ENCODE results near the gene ENTPD6. TPM values are rescaled to one million over a fixed set of nuclear protein-coding genes. Genes with fewer than 3 reads are reported as not detected.
"Not testable (repeated sequence)": the region's sequence is repeated elsewhere in the genome, so short reads cannot be mapped to it uniquely, and the experiment has no call there.

The ENTPD6 gene
- total RNA-seq, 3 donors from 2014 or later (not counting 1 experiment from before 2014, with no cell fraction given): 36.4 to 43.1 (median 41.4) TPM

DNA sequence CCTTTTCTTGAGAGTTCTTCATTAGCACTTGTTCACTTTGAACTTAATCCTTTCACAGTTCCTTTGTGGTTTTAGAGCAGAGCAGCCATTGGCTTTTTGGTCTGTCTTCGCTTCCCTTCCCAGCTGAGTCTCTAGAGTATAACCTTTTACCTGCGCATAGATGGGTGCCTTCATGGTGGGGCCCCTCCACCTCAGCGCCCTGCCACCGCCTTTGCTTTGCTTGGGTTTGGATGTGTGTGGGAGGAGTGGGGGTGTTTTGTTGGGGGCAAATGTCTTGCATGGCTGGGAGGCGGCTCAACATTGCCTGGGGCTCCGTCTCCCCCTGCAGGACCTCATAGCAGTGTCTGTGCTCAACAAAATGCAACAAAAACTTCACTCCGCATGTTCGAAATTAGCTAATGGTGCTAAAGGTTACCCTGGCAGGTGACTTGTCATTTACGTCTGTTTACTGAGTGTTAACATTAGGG, 64.3 kb downstream of the ENTPD6 start:
- TF ChIP-seq, protein P1, sequence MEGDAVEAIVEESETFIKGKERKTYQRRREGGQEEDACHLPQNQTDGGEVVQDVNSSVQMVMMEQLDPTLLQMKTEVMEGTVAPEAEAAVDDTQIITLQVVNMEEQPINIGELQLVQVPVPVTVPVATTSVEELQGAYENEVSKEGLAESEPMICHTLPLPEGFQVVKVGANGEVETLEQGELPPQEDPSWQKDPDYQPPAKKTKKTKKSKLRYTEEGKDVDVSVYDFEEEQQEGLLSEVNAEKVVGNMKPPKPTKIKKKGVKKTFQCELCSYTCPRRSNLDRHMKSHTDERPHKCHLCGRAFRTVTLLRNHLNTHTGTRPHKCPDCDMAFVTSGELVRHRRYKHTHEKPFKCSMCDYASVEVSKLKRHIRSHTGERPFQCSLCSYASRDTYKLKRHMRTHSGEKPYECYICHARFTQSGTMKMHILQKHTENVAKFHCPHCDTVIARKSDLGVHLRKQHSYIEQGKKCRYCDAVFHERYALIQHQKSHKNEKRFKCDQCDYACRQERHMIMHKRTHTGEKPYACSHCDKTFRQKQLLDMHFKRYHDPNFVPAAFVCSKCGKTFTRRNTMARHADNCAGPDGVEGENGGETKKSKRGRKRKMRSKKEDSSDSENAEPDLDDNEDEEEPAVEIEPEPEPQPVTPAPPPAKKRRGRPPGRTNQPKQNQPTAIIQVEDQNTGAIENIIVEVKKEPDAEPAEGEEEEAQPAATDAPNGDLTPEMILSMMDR (IDR thresholded peaks at IDR 0.05): no peak
- Histone ChIP-seq H3K9me3 (ENCODE audit: control insufficient read depth, insufficient read depth, low read length) (no peaks in the 10 kb centered on the region), H3K27me3 (ENCODE audit: control insufficient read depth, insufficient read depth, low read length) (no peaks in the 10 kb centered on the region), H3K4me3 (ENCODE audit: low read length) (no peak overlapping the region), H3K4me1 (ENCODE audit: control insufficient read depth, insufficient read depth, low read length) (no peaks in the 10 kb centered on the region), H3K27ac (ENCODE audit: low read length) (no peak overlapping the region), H3K36me3 (ENCODE audit: control insufficient read depth, insufficient read depth, low read length) (peaks cover 6% of the 10 kb centered on the region)
- WGBS (ENCODE audit: insufficient coverage): 95% methylated on average over 9 of the region's 9 CpGs
- Mint-ChIP-seq H3K27ac (no peak overlapping the region), H3K9me3 (no peaks in the 10 kb centered on the region), H3K4me3 (no peak overlapping the region), H3K4me1 (peaks cover 0 to 15% of the 10 kb centered on the region in 2 donors), H3K27me3 (ENCODE audit: low read depth in 2 of 2) (no peaks in the 10 kb centered on the region), H3K36me3 (no peaks in the 10 kb centered on the region)
- intact Hi-C loops (cut with micrococcal nuclease): no loop called here
- DNase-seq (peak in 1 of 2 donors; percentile 59), ATAC-seq (no peak)

DNA sequence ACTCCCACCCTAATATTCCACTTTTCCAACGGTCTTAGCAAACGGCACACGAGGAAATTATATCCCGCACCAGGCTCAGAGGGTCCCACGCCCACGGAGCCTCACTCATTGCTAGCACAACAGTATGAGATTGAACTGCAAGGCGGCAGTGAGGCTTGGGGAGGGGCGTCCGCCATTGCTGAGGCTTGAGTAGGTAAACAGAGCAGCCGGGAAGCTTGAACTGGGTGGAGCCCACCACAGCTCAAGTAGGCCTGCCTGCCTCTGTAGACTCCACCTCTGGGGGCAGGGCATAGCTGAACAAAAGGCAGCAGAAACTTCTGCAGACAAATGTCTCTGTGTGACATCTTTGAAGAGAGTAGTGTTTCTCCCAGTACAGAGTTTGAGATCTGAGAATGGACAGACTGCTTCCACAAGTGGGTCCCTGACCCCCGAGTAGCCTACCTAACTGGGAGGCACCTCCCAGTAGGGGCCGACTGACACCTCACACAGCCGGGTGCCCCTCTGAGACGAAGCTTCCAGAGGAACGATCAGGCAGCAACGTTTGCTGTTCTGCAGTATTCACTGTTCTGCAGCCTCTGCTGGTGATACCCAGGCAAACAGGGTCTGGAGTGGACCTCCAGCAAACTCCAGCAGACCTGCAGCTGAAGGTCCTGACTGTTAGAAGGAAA, 65.4 kb downstream of the ENTPD6 start:
- H3K27ac Mint-ChIP-seq; H3K4me3 ChIP-seq (ENCODE audit: low read length); H3K27me3 ChIP-seq (ENCODE audit: control insufficient read depth, insufficient read depth, low read length); H3K27me3 Mint-ChIP-seq (ENCODE audit: low read depth in 2 of 2); ATAC-seq; H3K9me3 Mint-ChIP-seq; H3K9me3 ChIP-seq (ENCODE audit: control insufficient read depth, insufficient read depth, low read length); H3K4me3 Mint-ChIP-seq; H3K36me3 Mint-ChIP-seq; intact Hi-C loops (cut with micrococcal nuclease); H3K27ac ChIP-seq (ENCODE audit: low read length); H3K36me3 ChIP-seq (ENCODE audit: control insufficient read depth, insufficient read depth, low read length); H3K4me1 ChIP-seq (ENCODE audit: control insufficient read depth, insufficient read depth, low read length): not testable (repeated sequence)
- peak in 1 of 2 donors; percentile 42 for DNase-seq
- WGBS (ENCODE audit: insufficient coverage): 98% methylated on average over 16 of the region's 16 CpGs
- H3K4me1 Mint-ChIP-seq: peaks cover 0 to 13% of the 10 kb centered on the region in 2 donors

DNA sequence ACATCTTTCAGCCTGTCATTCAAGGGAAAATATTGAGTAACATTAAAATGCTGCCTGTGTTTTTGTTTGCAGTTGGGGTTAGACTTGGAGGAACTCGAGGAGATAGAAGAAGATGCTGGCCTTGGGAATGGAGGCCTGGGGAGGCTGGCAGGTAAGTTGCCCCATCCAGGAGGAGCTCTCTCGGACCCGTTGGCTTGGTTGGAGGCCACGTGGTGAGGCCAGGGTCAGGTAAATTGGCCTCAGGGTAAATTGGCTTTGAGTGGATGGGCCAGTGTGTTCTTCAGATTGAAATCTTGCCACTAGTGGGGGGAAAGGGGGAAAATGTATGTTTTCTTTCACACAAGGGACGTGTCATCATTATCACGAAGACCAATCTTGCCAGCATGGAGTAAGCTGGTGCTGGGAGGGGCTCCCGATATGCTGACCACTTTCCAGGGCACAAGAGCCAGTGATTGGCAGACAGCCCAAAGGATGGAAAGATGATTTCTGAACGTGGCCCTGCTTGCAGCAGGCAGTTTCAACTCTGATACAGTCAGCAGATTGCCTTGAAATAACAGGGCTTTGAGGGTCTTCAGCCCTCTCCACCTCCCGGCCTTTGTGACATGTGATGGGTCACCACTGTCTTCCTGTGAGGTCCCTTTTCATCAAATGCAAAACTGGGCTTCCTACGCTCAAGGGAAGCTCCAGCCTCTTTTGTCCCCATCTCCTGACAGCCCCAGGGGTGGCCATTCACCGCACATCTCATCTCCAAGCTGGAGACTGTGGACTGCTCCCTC, 73.7 kb downstream of the ENTPD6 start:
- Histone ChIP-seq H3K36me3 (ENCODE audit: control insufficient read depth, insufficient read depth, low read length) (peaks cover 38% of the 10 kb centered on the region), H3K4me3 (ENCODE audit: low read length) (no peak overlapping the region), H3K27me3 (ENCODE audit: control insufficient read depth, insufficient read depth, low read length) (no peaks in the 10 kb centered on the region), H3K4me1 (ENCODE audit: control insufficient read depth, insufficient read depth, low read length) (no peaks in the 10 kb centered on the region), H3K27ac (ENCODE audit: low read length) (no peak overlapping the region), H3K9me3 (ENCODE audit: control insufficient read depth, insufficient read depth, low read length) (no peaks in the 10 kb centered on the region)
- H3K4me3 Mint-ChIP-seq: no peak overlapping the region
- no peaks in the 10 kb centered on the region for H3K9me3 Mint-ChIP-seq
- H3K27me3 Mint-ChIP-seq (ENCODE audit: low read depth in 2 of 2): no peaks in the 10 kb centered on the region
- no peak for ATAC-seq
- H3K4me1 Mint-ChIP-seq: peaks cover 0 to 7% of the 10 kb centered on the region in 2 donors
- intact Hi-C loops (cut with micrococcal nuclease): no loop called here
- H3K27ac Mint-ChIP-seq: peak overlapping the region in 1 of 2 donors; percentile 35
- 91% methylated on average over 11 of the region's 11 CpGs for WGBS (ENCODE audit: insufficient coverage)
- TF ChIP-seq, protein P1 (IDR thresholded peaks at IDR 0.05): no peak
- no peaks in the 10 kb centered on the region for H3K36me3 Mint-ChIP-seq
- DNase-seq: peak in 1 of 2 donors; percentile 8

- Mint-ChIP-seq H3K36me3 (no peaks in the 10 kb centered on the region), H3K27ac (no peak overlapping the region), H3K4me1 (peaks cover 0 to 6% of the 10 kb centered on the region in 2 donors), H3K4me3 (no peak overlapping the region), H3K27me3 (ENCODE audit: low read depth in 2 of 2) (no peaks in the 10 kb centered on the region), H3K9me3 (no peaks in the 10 kb centered on the region)
- ATAC-seq: no peak
- Histone ChIP-seq H3K27me3 (ENCODE audit: control insufficient read depth, insufficient read depth, low read length) (no peaks in the 10 kb centered on the region), H3K9me3 (ENCODE audit: control insufficient read depth, insufficient read depth, low read length) (no peaks in the 10 kb centered on the region), H3K36me3 (ENCODE audit: control insufficient read depth, insufficient read depth, low read length) (peaks cover 43% of the 10 kb centered on the region), H3K4me1 (ENCODE audit: control insufficient read depth, insufficient read depth, low read length) (no peaks in the 10 kb centered on the region), H3K4me3 (ENCODE audit: low read length) (no peak overlapping the region), H3K27ac (ENCODE audit: low read length) (no peak overlapping the region)
- peak in 1 of 2 donors; percentile 8 for DNase-seq
- TF ChIP-seq, protein P1 (IDR thresholded peaks at IDR 0.05): no peak
- intact Hi-C loops (cut with micrococcal nuclease): no loop called here
- WGBS (ENCODE audit: insufficient coverage): 97% methylated on average over 6 of the region's 6 CpGs
Observed at GRCh38 chr20:25269833-25270170, 74.3 kb downstream of the ENTPD6 start.
